HG03442 (cell line): ENCODE results near the gene KDM4B.

Source experiments
- ATAC-seq: cut with Tn5 transposase; IDR thresholded peaks from one replicate; pipeline ENCODE4 v1.9.1; 2021; ENCODE audit warnings: mild to moderate bottlenecking, moderate library complexity; ENCODE audit not compliant: unreplicated experiment

KDM4B gene

GRCh38 chr19:5066768-5067167 is 97.9 kb downstream of the KDM4B start:
- ATAC-seq: no peak

- ATAC-seq: no peak
These were observed 98.8 kb downstream of the KDM4B start for GRCh38 chr19:5067678-5068077.

GRCh38 chr19:5068233-5069072 is 99.5 kb downstream of the KDM4B start:
- no peak for ATAC-seq

GRCh38 chr19:5070331-5070730 is 101.4 kb downstream of the KDM4B start:
- ATAC-seq: no peak

- ATAC-seq: no peak
These were observed 102.0 kb downstream of the KDM4B start for GRCh38 chr19:5070930-5071329.

GRCh38 chr19:5071579-5071978 is 102.7 kb downstream of the KDM4B start:
- no peak for ATAC-seq

GRCh38 chr19:5072115-5072514 is 103.2 kb downstream of the KDM4B start:
- ATAC-seq: no peak

GRCh38 chr19:5073153-5073844 is 104.4 kb downstream of the KDM4B start:
- ATAC-seq: no peak

GRCh38 chr19:5074407-5074806 is 105.5 kb downstream of the KDM4B start:
- no peak for ATAC-seq

GRCh38 chr19:5074830-5075394 is 106.0 kb downstream of the KDM4B start:
- ATAC-seq: no peak

- ATAC-seq: no peak
These were observed 106.7 kb downstream of the KDM4B start for GRCh38 chr19:5075597-5075996.

- ATAC-seq: no peak
These were observed 107.7 kb downstream of the KDM4B start for GRCh38 chr19:5076440-5077208.

- ATAC-seq: no peak
These were observed 108.2 kb downstream of the KDM4B start for GRCh38 chr19:5077209-5077515.

GRCh38 chr19:5078182-5078581 is 109.3 kb downstream of the KDM4B start:
- ATAC-seq: no peak

- no peak for ATAC-seq
These were observed 109.8 kb downstream of the KDM4B start for GRCh38 chr19:5078666-5079065.

GRCh38 chr19:5079071-5079774 is 110.3 kb downstream of the KDM4B start:
- ATAC-seq: no peak

- ATAC-seq: no peak
These were observed 111.2 kb downstream of the KDM4B start for GRCh38 chr19:5080030-5080654.

GRCh38 chr19:5080809-5081208 is 111.9 kb downstream of the KDM4B start:
- ATAC-seq: no peak

- ATAC-seq: no peak
These were observed 112.7 kb downstream of the KDM4B start for GRCh38 chr19:5081443-5082161.

GRCh38 chr19:5083547-5083965 is 114.6 kb downstream of the KDM4B start:
- no peak for ATAC-seq
